GM23338 (cell line): ENCODE results near the gene DENND1B. TPM values are rescaled to one million over a fixed set of nuclear protein-coding genes. Genes with fewer than 3 reads are reported as not detected.
"Not testable (repeated sequence)": the region's sequence is repeated elsewhere in the genome, so short reads cannot be mapped to it uniquely, and the experiment has no call there.

ENCODE experiments used
- ATAC-seq: fragments of 200-7000 bp; cut with Tn5 transposase; 3 replicates; pipeline ENCODE4 v1.9.1; 2020
- DNase-seq: peaks from one replicate; pipeline ENCODE4 v3.0.0-alpha.2; 2015; ENCODE audit warnings: low spot score
- H2AFZ ChIP-seq: fragments of 200-600 bp; sonication (generic); 2 replicates; pipeline ENCODE4 v1.8.0; 2016; ENCODE audit warnings: antibody characterized with exemption, mild to moderate bottlenecking, moderate library complexity
- H3F3A ChIP-seq: fragments of 200-600 bp; sonication (generic); replicated peaks from 2 replicates; pipeline ENCODE4 v1.8.0; 2017; ENCODE audit warnings: antibody characterized with exemption, mixed run types, low read depth
- H3K27ac ChIP-seq: fragments of 200-600 bp; sonication (generic); 2 replicates; pipeline ENCODE4 v1.6.1; 2016; ENCODE audit warnings: low read depth
- H3K27me3 ChIP-seq: fragments of 200-600 bp; sonication (generic); 2 replicates; pipeline ENCODE4 v1.8.0; 2016; ENCODE audit warnings: mild to moderate bottlenecking, mixed run types, moderate library complexity; ENCODE audit not compliant: insufficient read depth
- H3K36me3 ChIP-seq: fragments of 200-600 bp; sonication (generic); 2 replicates; pipeline ENCODE4 v1.8.0; 2016; ENCODE audit warnings: mild to moderate bottlenecking; ENCODE audit not compliant: insufficient read depth
- H3K4me1 ChIP-seq: fragments of 200-600 bp; sonication (generic); 2 replicates; pipeline ENCODE4 v1.8.0; 2016; ENCODE audit warnings: mild to moderate bottlenecking, moderate library complexity; ENCODE audit not compliant: insufficient read depth
- H3K4me2 ChIP-seq: fragments of 200-600 bp; sonication (generic); 2 replicates; pipeline ENCODE4 v1.7.1; 2017; ENCODE audit warnings: mixed run types
- H3K4me3 ChIP-seq: fragments of 200-600 bp; sonication (generic); 2 replicates; pipeline ENCODE4 v1.6.1; 2016; ENCODE audit warnings: mixed run types
- H3K79me2 ChIP-seq: fragments of 200-600 bp; sonication (generic); replicated peaks from 2 replicates; pipeline ENCODE4 v1.8.0; 2017; ENCODE audit warnings: mild to moderate bottlenecking; ENCODE audit not compliant: insufficient read depth
- H3K9me2 ChIP-seq: fragments of 200-600 bp; sonication (generic); 2 replicates; pipeline ENCODE4 v1.8.0; 2017; ENCODE audit not compliant: insufficient read depth
- H4K20me1 ChIP-seq: fragments of 200-600 bp; sonication (generic); replicated peaks from 2 replicates; pipeline ENCODE4 v1.8.0; 2017; ENCODE audit warnings: mild to moderate bottlenecking; ENCODE audit not compliant: insufficient read depth
- H3K27ac Mint-ChIP-seq: 2 replicates; pipeline ENCODE4 v1.8.0; 2020; ENCODE audit warnings: inconsistent platforms, mild to moderate bottlenecking, moderate library complexity, mixed read lengths
- H3K27me3 Mint-ChIP-seq: 3 replicates; pipeline ENCODE4 v1.8.0; 2022; ENCODE audit warnings: low read depth, mild to moderate bottlenecking, moderate library complexity, mixed read lengths, inconsistent platforms; ENCODE audit not compliant: insufficient read depth, poor library complexity
- H3K36me3 Mint-ChIP-seq: 3 replicates; pipeline ENCODE4 v1.8.0; 2021; ENCODE audit warnings: low read depth, mild to moderate bottlenecking, inconsistent platforms, moderate library complexity, mixed read lengths
- H3K4me1 Mint-ChIP-seq: 3 replicates; pipeline ENCODE4 v1.8.0; 2020; ENCODE audit warnings: mild to moderate bottlenecking, inconsistent platforms, mixed read lengths
- H3K4me3 Mint-ChIP-seq: 3 replicates; pipeline ENCODE4 v1.8.0; 2021; ENCODE audit warnings: moderate library complexity, mild to moderate bottlenecking, inconsistent platforms, mixed read lengths
- H3K9me3 Mint-ChIP-seq: 3 replicates; pipeline ENCODE4 v1.8.0; 2020; ENCODE audit warnings: moderate library complexity, mild to moderate bottlenecking, inconsistent platforms, mixed read lengths
- CREB1 ChIP-seq: fragments of 250-450 bp; sonication (Bioruptor Pico); IDR thresholded peaks from 2 replicates; pipeline ENCODE4 v1.5.0; 2020; ENCODE audit warnings: low read depth, mild to moderate bottlenecking, moderate library complexity
- ETS1 ChIP-seq: IDR thresholded peaks from 2 replicates; pipeline ENCODE4 v1.6.1; 2016; ENCODE audit warnings: antibody characterized with exemption
- JUNB ChIP-seq: IDR thresholded peaks from one replicate; pipeline ENCODE4 v1.6.1; 2016; ENCODE audit warnings: antibody characterized with exemption; ENCODE audit not compliant: unreplicated experiment
- polyA plus RNA-seq: library from polyadenylated mRNA; unstranded; fragments of >200 nt; fragmentation: Nextera tagmentation; extraction: Ambion mirVana; gene quantifications from 2 replicates; pipeline ENCODE4 v1.2.1, GENCODE V29; 2016
- total RNA-seq: library from RNA; depleted of rRNA; stranded (reverse); fragments of >200 nt; shearing (Covaris generic); gene quantifications from 2 replicates; pipeline ENCODE4 v1.2.3, GENCODE V29; 2014

Gene DENND1B
- total and polyA plus RNA-seq, 2 experiments from 2014 or later: 4.3 to 5.2 TPM

- Mint-ChIP-seq H3K27ac (no peak overlapping the region; the same call in 1 of the 2 replicates), H3K9me3 (no peaks in the 10 kb centered on the region)
- no peak for DNase-seq
Measured at GRCh38 chr1:197510691-197511378, 264.4 kb downstream of the DENND1B start.

GRCh38 chr1:197496722-197497121 lies 278.6 kb downstream of the DENND1B start:
- Histone ChIP-seq H3K4me1 (peaks cover 10% of the 10 kb centered on the region), H3K27ac (no peak overlapping the region), H3K27me3 (no peaks in the 10 kb centered on the region), H3K36me3 (no peaks in the 10 kb centered on the region), H3K9me2 (no peaks in the 10 kb centered on the region), H2AFZ (no peak overlapping the region), H4K20me1 (no peaks in the 10 kb centered on the region), H3K4me3 (no peak overlapping the region), H3K79me2 (no peaks in the 10 kb centered on the region), H3K4me2 (no peak overlapping the region), H3F3A (no peaks in the 10 kb centered on the region)
- Mint-ChIP-seq H3K4me3 (no peak overlapping the region), H3K9me3 (no peaks in the 10 kb centered on the region), H3K27ac (no peak overlapping the region), H3K36me3 (no peaks in the 10 kb centered on the region), H3K4me1 (peaks cover 15% of the 10 kb centered on the region), H3K27me3 (no peaks in the 10 kb centered on the region)
- ATAC-seq (no peak), DNase-seq (no peak)
- TF ChIP-seq CREB1 (CRISPR knock-in tag) (no peak), ETS1 (no peak)

More at GRCh38 chr1:197510691-197511378, 264.4 kb downstream of the DENND1B start:
- Histone ChIP-seq H3K36me3 (no peaks in the 10 kb centered on the region), H3K79me2 (no peaks in the 10 kb centered on the region), H3K27me3 (no peaks in the 10 kb centered on the region), H3F3A (no peaks in the 10 kb centered on the region), H4K20me1 (no peaks in the 10 kb centered on the region), H3K4me3 (no peak overlapping the region), H3K9me2 (no peaks in the 10 kb centered on the region), H3K27ac (no peak overlapping the region), H3K4me1 (peaks cover 12% of the 10 kb centered on the region; the same call in 1 of the 2 replicates), H2AFZ (no peak overlapping the region), H3K4me2 (no peak overlapping the region)
- no peak for ATAC-seq
- Mint-ChIP-seq H3K4me3 (no peak overlapping the region), H3K4me1 (peaks cover 7% of the 10 kb centered on the region; the same call in 2 of the 3 replicates), H3K27me3 (no peaks in the 10 kb centered on the region), H3K36me3 (no peaks in the 10 kb centered on the region)
- no peak for TF ChIP-seq JUNB
- no peak for TF ChIP-seq ETS1

GRCh38 chr1:197491505-197491904 lies 283.8 kb downstream of the DENND1B start:
- H2AFZ ChIP-seq, H3K27me3 Mint-ChIP-seq, H3F3A ChIP-seq, H3K9me3 Mint-ChIP-seq, H3K27ac Mint-ChIP-seq, H4K20me1 ChIP-seq, H3K4me3 Mint-ChIP-seq, H3K27ac ChIP-seq, H3K9me2 ChIP-seq, H3K4me1 ChIP-seq, H3K79me2 ChIP-seq, H3K4me1 Mint-ChIP-seq, H3K36me3 Mint-ChIP-seq, H3K27me3 ChIP-seq, H3K4me3 ChIP-seq, H3K4me2 ChIP-seq, ATAC-seq, DNase-seq, H3K36me3 ChIP-seq: not testable (repeated sequence)
